Muscle of leg (tissue), 11 donors: ENCODE results near the gene BMP10. TPM values are rescaled to one million over a fixed set of nuclear protein-coding genes. Genes with fewer than 3 reads are reported as not detected.

Experiments used
- DNase-seq: peaks from one replicate; pipeline ENCODE4 v3.0.0; 2013
- H3K27ac ChIP-seq: one replicate; pipeline ENCODE4 v1.5.1; 2013; ENCODE audit warnings: mild to moderate bottlenecking, low read length, control low read depth
- H3K27me3 ChIP-seq: one replicate; pipeline ENCODE4 v1.6.1; 2013; ENCODE audit warnings: low read length; ENCODE audit not compliant: control insufficient read depth, insufficient read depth
- H3K36me3 ChIP-seq: one replicate; pipeline ENCODE4 v1.6.1; 2013; ENCODE audit warnings: low read length; ENCODE audit not compliant: control insufficient read depth, insufficient read depth
- H3K4me1 ChIP-seq: one replicate; pipeline ENCODE4 v1.6.1; 2013; ENCODE audit warnings: low read length; ENCODE audit not compliant: control insufficient read depth, insufficient read depth
- H3K4me3 ChIP-seq: one replicate; pipeline ENCODE4 v1.5.1; 2013; ENCODE audit warnings: low read length, control low read depth
- H3K9me3 ChIP-seq: replicated peaks from 2 replicates; pipeline ENCODE4 v1.6.1; 2013; ENCODE audit warnings: low read depth, low read length; ENCODE audit not compliant: control insufficient read depth
- WGBS: methylation state at CpG from one replicate; pipeline ENCODE4 v1.1.5; 2013; ENCODE audit warnings: missing lambda C conversion rate; ENCODE audit not compliant: insufficient coverage; 5-methylcytosine and 5-hydroxymethylcytosine counted together
- polyA plus RNA-seq, 8 donors: library from polyadenylated mRNA; unstranded; fragments of 120-200 nt; gene quantifications; one replicate each; pipeline versions ENCODE4 v1.2.1 to v1.2.3, GENCODE V29; 2013; ENCODE audit warnings: inconsistent platforms in 1 of 8, low replicate concordance in 1 of 8; ENCODE audit not compliant: insufficient read length in 8 of 8, insufficient read depth in 1 of 8
- total RNA-seq: library from RNA; stranded (reverse); fragments of 120-200 nt; gene quantifications from one replicate; pipeline ENCODE4 v1.2.4, GENCODE V29; 2013

The BMP10 gene
- total and polyA plus RNA-seq, 9 donors, result not detected

DNA sequence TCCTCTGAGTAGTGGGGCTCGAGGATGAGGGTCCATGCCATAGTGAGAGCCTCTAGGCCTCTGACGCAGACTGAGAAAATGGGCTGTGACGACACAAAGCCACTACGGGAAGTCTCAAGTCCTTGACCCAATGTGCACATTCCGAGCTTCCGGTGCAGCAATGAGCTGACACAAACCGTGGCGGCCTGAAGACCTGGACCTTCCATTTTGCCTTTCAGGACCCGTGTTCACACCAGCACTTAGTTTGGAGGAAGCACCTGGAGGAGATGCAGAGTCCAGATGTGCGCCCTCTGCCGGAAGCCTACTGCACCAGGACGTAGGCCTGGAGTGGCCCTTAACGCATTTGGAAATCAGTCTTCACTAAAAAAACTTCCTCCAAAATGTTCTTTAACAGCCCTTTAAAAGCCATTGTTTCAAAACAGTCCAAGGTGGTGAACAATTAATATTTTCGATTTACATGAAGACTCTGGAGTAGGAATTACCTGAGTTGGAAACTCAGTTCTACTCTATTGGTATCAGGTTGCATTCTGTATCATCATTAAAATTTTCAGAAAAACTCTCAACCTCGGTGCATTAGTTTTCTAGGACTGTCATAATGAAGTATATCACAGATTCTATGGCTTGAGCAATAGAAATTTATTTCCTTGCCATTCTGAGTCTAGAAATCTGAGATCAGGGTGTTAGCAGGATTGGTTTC is 33.9 kb downstream of the BMP10 start:
- WGBS, result 79% methylated on average over 10 of the region's 15 CpGs
- peaks cover 2% of the 10 kb centered on the region for H3K27me3 ChIP-seq
- H3K9me3 ChIP-seq, result no peaks in the 10 kb centered on the region
- DNase-seq, result peak; percentile 60
- peaks cover 3% of the 10 kb centered on the region for H3K4me1 ChIP-seq
- no peaks in the 10 kb centered on the region for H3K36me3 ChIP-seq
- H3K27ac ChIP-seq, result peak overlapping the region; percentile 60
- H3K4me3 ChIP-seq, result no peak overlapping the region

DNA sequence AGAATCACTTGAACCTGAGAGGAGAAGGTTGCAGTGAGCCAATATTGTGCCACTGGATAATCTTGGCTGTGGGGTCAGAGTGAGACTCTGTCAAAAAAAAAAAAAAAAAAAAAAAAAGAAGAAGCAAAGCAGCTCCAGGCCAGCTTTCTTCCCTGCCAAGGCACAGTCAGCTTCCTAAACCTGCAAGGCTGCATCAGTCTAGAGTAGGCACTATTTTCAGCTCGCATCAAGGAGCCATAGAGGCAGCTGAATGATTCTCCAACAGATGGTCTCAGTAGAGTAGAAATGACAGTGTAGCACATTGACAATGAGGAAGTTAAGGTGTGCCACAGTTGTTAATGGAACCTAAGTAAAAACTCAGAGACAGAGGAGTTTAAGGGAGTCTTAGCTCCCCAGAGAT is 35.6 kb downstream of the BMP10 start:
- H3K36me3 ChIP-seq, result no peaks in the 10 kb centered on the region
- WGBS, result 100% methylated on average over 1 of the region's 1 CpG
- H3K9me3 ChIP-seq, result no peaks in the 10 kb centered on the region
- H3K27ac ChIP-seq, result no peak overlapping the region
- H3K4me3 ChIP-seq, result no peak overlapping the region
- peaks cover 14% of the 10 kb centered on the region for H3K4me1 ChIP-seq
- peak; percentile 63 for DNase-seq
- H3K27me3 ChIP-seq, result peaks cover 2% of the 10 kb centered on the region

DNA sequence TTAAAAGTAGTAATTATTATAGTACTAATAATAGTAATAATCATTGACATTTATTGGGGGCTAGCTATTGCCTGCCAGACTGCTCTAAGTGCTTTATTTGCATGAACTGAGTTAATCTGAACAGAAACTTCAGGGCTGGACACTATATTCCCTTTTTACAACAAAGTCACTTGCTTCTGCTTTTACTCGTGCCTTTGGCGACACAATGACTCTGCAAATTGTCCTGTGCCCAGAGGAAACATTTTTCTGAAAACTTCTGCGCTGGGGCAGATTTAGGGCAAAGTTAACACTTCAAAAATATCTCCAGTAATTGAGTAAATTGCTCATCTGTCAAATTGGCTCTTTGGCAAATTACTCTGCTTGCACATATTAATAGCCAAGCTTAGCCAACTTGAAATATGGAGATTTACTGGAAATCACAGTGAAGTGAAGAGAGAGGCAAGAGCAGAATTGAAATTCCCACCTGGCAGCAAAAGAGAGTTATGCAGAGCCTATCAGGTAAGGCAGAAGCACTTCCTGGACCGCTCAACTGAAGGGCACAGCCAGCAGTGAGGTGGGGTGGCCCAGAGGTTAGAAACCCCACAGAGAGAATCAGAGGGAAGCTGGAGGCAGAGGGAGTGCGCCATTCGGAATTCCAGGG is 36.3 kb downstream of the BMP10 start:
- peak; percentile 52 for DNase-seq
- 62% methylated on average over 6 of the region's 6 CpGs for WGBS
- Histone ChIP-seq H3K27me3 (peaks cover 2% of the 10 kb centered on the region), H3K36me3 (no peaks in the 10 kb centered on the region), H3K4me1 (peaks cover 14% of the 10 kb centered on the region), H3K4me3 (no peak overlapping the region), H3K27ac (no peak overlapping the region), H3K9me3 (no peaks in the 10 kb centered on the region)

- Histone ChIP-seq H3K4me3 (no peak overlapping the region), H3K36me3 (no peaks in the 10 kb centered on the region), H3K4me1 (peaks cover 31% of the 10 kb centered on the region), H3K27ac (peak overlapping the region; percentile 84), H3K27me3 (peaks cover 2% of the 10 kb centered on the region), H3K9me3 (no peaks in the 10 kb centered on the region)
- no peak for DNase-seq
- WGBS, result no CpG with 5 or more reads among the region's 2 CpGs
Observed at GRCh38 chr2:68833162-68833561, 38.0 kb downstream of the BMP10 start.

GRCh38 chr2:68832233-68832869 is 38.8 kb downstream of the BMP10 start:
- 32% methylated on average over 4 of the region's 8 CpGs for WGBS
- Histone ChIP-seq H3K4me3 (no peak overlapping the region), H3K36me3 (no peaks in the 10 kb centered on the region), H3K4me1 (peaks cover 38% of the 10 kb centered on the region), H3K27me3 (peaks cover 2% of the 10 kb centered on the region), H3K9me3 (no peaks in the 10 kb centered on the region), H3K27ac (peak overlapping the region; percentile 84)
- DNase-seq, result peak; percentile 87

DNA sequence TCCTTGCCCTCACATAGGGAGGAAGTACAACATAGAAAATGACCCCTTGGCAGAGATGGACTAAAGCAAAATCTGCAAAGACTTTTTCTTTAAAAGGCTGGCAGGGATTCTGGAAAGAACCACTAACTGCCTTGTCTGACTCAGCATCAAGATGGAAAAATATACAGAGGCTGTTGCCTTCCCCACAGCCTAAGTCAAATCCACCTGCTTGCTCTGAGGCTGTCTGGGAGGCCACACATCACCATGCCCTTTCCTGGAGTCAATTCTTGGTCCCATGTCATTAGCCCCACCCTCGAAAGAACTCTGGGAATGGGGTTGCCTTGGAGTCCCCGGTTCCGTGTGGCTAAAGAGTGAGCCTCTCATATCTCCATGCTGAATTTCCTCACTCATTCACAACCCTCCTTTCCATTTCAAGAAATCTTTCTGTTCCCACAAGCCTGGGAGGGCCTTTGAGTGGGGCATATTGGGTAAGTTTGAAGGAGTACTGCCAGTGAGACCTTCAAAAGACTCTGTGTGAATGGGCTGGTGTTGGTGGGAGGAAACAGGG is 39.4 kb downstream of the BMP10 start:
- 80% methylated on average over 3 of the region's 3 CpGs for WGBS
- peak; percentile 85 for DNase-seq
- H3K4me1 ChIP-seq, result peaks cover 38% of the 10 kb centered on the region

GRCh38 chr2:68829749-68830148 is 41.4 kb downstream of the BMP10 start:
- Histone ChIP-seq H3K4me3 (no peak overlapping the region), H3K36me3 (no peaks in the 10 kb centered on the region), H3K27me3 (no peaks in the 10 kb centered on the region), H3K27ac (peak overlapping the region; percentile 91), H3K9me3 (no peaks in the 10 kb centered on the region), H3K4me1 (peaks cover 41% of the 10 kb centered on the region)
- no peak for DNase-seq
- WGBS, result 38% methylated on average over 1 of the region's 2 CpGs

More for the DNA sequence above, 39.4 kb downstream of the BMP10 start:
- H3K4me3 ChIP-seq, result no peak overlapping the region
- no peaks in the 10 kb centered on the region for H3K9me3 ChIP-seq
- H3K27ac ChIP-seq, result peak overlapping the region; percentile 84
- no peaks in the 10 kb centered on the region for H3K36me3 ChIP-seq
- peaks cover 2% of the 10 kb centered on the region for H3K27me3 ChIP-seq

GRCh38 chr2:68828887-68829708 is 42.1 kb downstream of the BMP10 start:
- 3% methylated on average over 5 of the region's 10 CpGs for WGBS
- H3K4me1 ChIP-seq, result peaks cover 42% of the 10 kb centered on the region
- H3K4me3 ChIP-seq, result peak overlapping the region; percentile 26
- H3K27ac ChIP-seq, result peak overlapping the region; percentile 91
- DNase-seq, result peak; percentile 96
- no peaks in the 10 kb centered on the region for H3K9me3 ChIP-seq
- no peaks in the 10 kb centered on the region for H3K36me3 ChIP-seq
- H3K27me3 ChIP-seq, result no peaks in the 10 kb centered on the region

- H3K27ac ChIP-seq, result no peak overlapping the region
- H3K4me1 ChIP-seq, result peaks cover 42% of the 10 kb centered on the region
- DNase-seq, result no peak
- 94% methylated on average over 3 of the region's 4 CpGs for WGBS
- no peaks in the 10 kb centered on the region for H3K27me3 ChIP-seq
- no peaks in the 10 kb centered on the region for H3K9me3 ChIP-seq
- peaks cover 2% of the 10 kb centered on the region for H3K36me3 ChIP-seq
- no peak overlapping the region for H3K4me3 ChIP-seq
Observed at GRCh38 chr2:68827666-68828065, 43.5 kb downstream of the BMP10 start.
